Right forelimb (tissue), 1 donor: ENCODE data around the gene PRKAG1.
A peak's percentile ranks its signal among the peaks of the same experiment; 100 is the strongest.
"Not testable (repeated sequence)": the region's sequence is repeated elsewhere in the genome, so short reads cannot be mapped to it uniquely, and the experiment has no call there.

Experiments used
- DNase-seq: peaks from one replicate; pipeline ENCODE4 v3.0.0-alpha.2; 2018

Gene PRKAG1

GRCh38 chr12:49018261-49019119, at the start of gene PRKAG1:
Gene PRKAG1, minus strand, starts transcription at chr12:49018776. Its CDS starts 36 bp downstream, at chr12:49018740.
- peak; percentile 98 for DNase-seq

- DNase-seq, result no peak
These were observed 47.5 kb upstream of the PRKAG1 start for GRCh38 chr12:49066120-49066519.

- DNase-seq, result no peak
These were observed 46.2 kb upstream of the PRKAG1 start for GRCh38 chr12:49064767-49065152.

GRCh38 chr12:49061916-49062315, 43.3 kb upstream of the PRKAG1 start:
- not testable (repeated sequence) for DNase-seq

GRCh38 chr12:49061157-49061650, 42.6 kb upstream of the PRKAG1 start:
- DNase-seq, result no peak

GRCh38 chr12:49060237-49061156, 41.9 kb upstream of the PRKAG1 start, which contains the start of gene KMT2D:
Gene KMT2D, minus strand, starts transcription at chr12:49060794. Its CDS starts 5,470 bp downstream, at chr12:49055324.
- DNase-seq, result peak; percentile 95

- DNase-seq, result peak; percentile 58
These were observed 41.0 kb upstream of the PRKAG1 start for GRCh38 chr12:49059299-49060171.

GRCh38 chr12:49059045-49059298, 40.4 kb upstream of the PRKAG1 start:
- DNase-seq, result no peak

GRCh38 chr12:49058366-49059044, 39.9 kb upstream of the PRKAG1 start:
- no peak for DNase-seq

- DNase-seq, result no peak
These were observed 39.3 kb upstream of the PRKAG1 start for GRCh38 chr12:49057888-49058287.

- DNase-seq, result no peak
These were observed 37.6 kb upstream of the PRKAG1 start for GRCh38 chr12:49055978-49056754.

- DNase-seq, result no peak
These were observed 36.5 kb upstream of the PRKAG1 start for GRCh38 chr12:49055092-49055491.

- no peak for DNase-seq
These were observed 35.9 kb upstream of the PRKAG1 start for GRCh38 chr12:49054524-49054923.

- DNase-seq, result no peak
These were observed 35.5 kb upstream of the PRKAG1 start for GRCh38 chr12:49054096-49054495.

- no peak for DNase-seq
These were observed 34.1 kb upstream of the PRKAG1 start for GRCh38 chr12:49052451-49053208.

- no peak for DNase-seq
These were observed 33.3 kb upstream of the PRKAG1 start for GRCh38 chr12:49051777-49052438.

GRCh38 chr12:49051373-49051764, 32.8 kb upstream of the PRKAG1 start:
- DNase-seq, result no peak

GRCh38 chr12:49050507-49051372, 32.2 kb upstream of the PRKAG1 start:
- no peak for DNase-seq
